GM06990 (cell line): ENCODE results near the gene CMC2.

Experiments
- DNase-seq: peaks from one replicate; pipeline ENCODE4 v3.0.0-alpha.2; 2011; ENCODE audit not compliant: insufficient read length; ENCODE audit errors: extremely low read depth
- H3K27me3 ChIP-seq: replicated peaks from 2 replicates; pipeline ENCODE4 v1.6.0; 2011; ENCODE audit warnings: low read length; ENCODE audit not compliant: control insufficient read depth, insufficient read depth
- H3K36me3 ChIP-seq: 2 replicates; pipeline ENCODE4 v1.5.1; 2011; ENCODE audit warnings: low read length; ENCODE audit not compliant: control insufficient read depth, insufficient read depth
- H3K4me3 ChIP-seq: replicated peaks from 2 replicates; pipeline ENCODE4 v1.5.1; 2011; ENCODE audit warnings: low read depth, mild to moderate bottlenecking, control low read depth, low read length
- TF ChIP-seq, protein P1 (sequence below): IDR thresholded peaks from 2 replicates; pipeline ENCODE4 v1.5.1; 2011; ENCODE audit warnings: low read length, control low read depth, mild to moderate bottlenecking, inconsistent platforms; ENCODE audit not compliant: insufficient read depth, poor library complexity, severe bottlenecking

CMC2 gene

GRCh38 chr16:80997964-80998620 is 8.6 kb downstream of the CMC2 start:
- no peak for DNase-seq
- no peaks in the 10 kb centered on the region for H3K36me3 ChIP-seq
- no peak overlapping the region for H3K4me3 ChIP-seq
- TF ChIP-seq, protein P1, sequence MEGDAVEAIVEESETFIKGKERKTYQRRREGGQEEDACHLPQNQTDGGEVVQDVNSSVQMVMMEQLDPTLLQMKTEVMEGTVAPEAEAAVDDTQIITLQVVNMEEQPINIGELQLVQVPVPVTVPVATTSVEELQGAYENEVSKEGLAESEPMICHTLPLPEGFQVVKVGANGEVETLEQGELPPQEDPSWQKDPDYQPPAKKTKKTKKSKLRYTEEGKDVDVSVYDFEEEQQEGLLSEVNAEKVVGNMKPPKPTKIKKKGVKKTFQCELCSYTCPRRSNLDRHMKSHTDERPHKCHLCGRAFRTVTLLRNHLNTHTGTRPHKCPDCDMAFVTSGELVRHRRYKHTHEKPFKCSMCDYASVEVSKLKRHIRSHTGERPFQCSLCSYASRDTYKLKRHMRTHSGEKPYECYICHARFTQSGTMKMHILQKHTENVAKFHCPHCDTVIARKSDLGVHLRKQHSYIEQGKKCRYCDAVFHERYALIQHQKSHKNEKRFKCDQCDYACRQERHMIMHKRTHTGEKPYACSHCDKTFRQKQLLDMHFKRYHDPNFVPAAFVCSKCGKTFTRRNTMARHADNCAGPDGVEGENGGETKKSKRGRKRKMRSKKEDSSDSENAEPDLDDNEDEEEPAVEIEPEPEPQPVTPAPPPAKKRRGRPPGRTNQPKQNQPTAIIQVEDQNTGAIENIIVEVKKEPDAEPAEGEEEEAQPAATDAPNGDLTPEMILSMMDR, result no peak
- no peaks in the 10 kb centered on the region for H3K27me3 ChIP-seq

- Histone ChIP-seq H3K36me3 (no peaks in the 10 kb centered on the region), H3K4me3 (peak overlapping the region; percentile 62), H3K27me3 (no peaks in the 10 kb centered on the region)
- TF ChIP-seq, protein P1, result no peak
- DNase-seq, result no peak
Measured at GRCh38 chr16:80997139-80997798, 9.4 kb downstream of the CMC2 start.

- no peak for DNase-seq
- Histone ChIP-seq H3K27me3 (no peaks in the 10 kb centered on the region), H3K4me3 (peak overlapping the region; percentile 62), H3K36me3 (no peaks in the 10 kb centered on the region)
- TF ChIP-seq, protein P1, result no peak
Measured at GRCh38 chr16:80996688-80997138, 10.0 kb downstream of the CMC2 start.

GRCh38 chr16:80994451-80994850 is 12.2 kb downstream of the CMC2 start:
- no peak for DNase-seq
- Histone ChIP-seq H3K4me3 (no peak overlapping the region), H3K36me3 (no peaks in the 10 kb centered on the region; the same call in 1 of the 2 replicates), H3K27me3 (no peaks in the 10 kb centered on the region)
- TF ChIP-seq, protein P1, result no peak

GRCh38 chr16:80993834-80994233 is 12.9 kb downstream of the CMC2 start:
- TF ChIP-seq, protein P1, result no peak
- Histone ChIP-seq H3K36me3 (no peaks in the 10 kb centered on the region; the same call in 1 of the 2 replicates), H3K27me3 (no peaks in the 10 kb centered on the region), H3K4me3 (no peak overlapping the region)
- DNase-seq, result no peak
